ENCODE results near the gene TCEANC2.
A peak's percentile ranks its signal among the peaks of the same experiment; 100 is the strongest.
"Not testable (repeated sequence)": the region's sequence is repeated elsewhere in the genome, so short reads cannot be mapped to it uniquely, and the experiment has no call there.

The TCEANC2 gene

GRCh38 chr1:54052934-54053744, at the start of gene TCEANC2, which contains the start of gene TMEM59:
Gene TCEANC2, plus strand, starts transcription at chr1:54053608. Its CDS starts 815 bp downstream, at chr1:54054423.
Gene TMEM59, minus strand, starts transcription at chr1:54053204. Its CDS starts 16 bp downstream, at chr1:54053188.
- DNase-seq = peak; percentile 99

GRCh38 chr1:54003750-54004480, 49.5 kb upstream of the TCEANC2 start:
- not testable (repeated sequence) for DNase-seq

GRCh38 chr1:54004481-54005049, 48.8 kb upstream of the TCEANC2 start:
- no peak for DNase-seq

GRCh38 chr1:54006508-54006907, 46.9 kb upstream of the TCEANC2 start:
- no peak for DNase-seq

- no peak for DNase-seq
These were observed 45.8 kb upstream of the TCEANC2 start for GRCh38 chr1:54007613-54008012.

- DNase-seq = no peak
These were observed 44.5 kb upstream of the TCEANC2 start for GRCh38 chr1:54008876-54009275.

GRCh38 chr1:54009406-54009805, 44.0 kb upstream of the TCEANC2 start:
- no peak for DNase-seq

- no peak for DNase-seq
These were observed 42.8 kb upstream of the TCEANC2 start for GRCh38 chr1:54010415-54011117.

GRCh38 chr1:54011316-54012007, 41.9 kb upstream of the TCEANC2 start:
- no peak for DNase-seq

GRCh38 chr1:54012008-54012325, 41.4 kb upstream of the TCEANC2 start:
- DNase-seq = no peak

GRCh38 chr1:54012863-54013262, 40.5 kb upstream of the TCEANC2 start:
- DNase-seq = no peak

GRCh38 chr1:54013393-54014008, 39.9 kb upstream of the TCEANC2 start:
- no peak for DNase-seq

- DNase-seq = no peak
These were observed 39.3 kb upstream of the TCEANC2 start for GRCh38 chr1:54014009-54014629.

GRCh38 chr1:54016343-54017282, 36.8 kb upstream of the TCEANC2 start:
- DNase-seq = no peak

GRCh38 chr1:54017979-54018378, 35.4 kb upstream of the TCEANC2 start, which contains the start of gene LDLRAD1:
Gene LDLRAD1, minus strand, starts transcription at chr1:54018186. Its CDS starts 74 bp downstream, at chr1:54018112.
- DNase-seq = no peak

- no peak for DNase-seq
These were observed 34.8 kb upstream of the TCEANC2 start for GRCh38 chr1:54018635-54019034.

GRCh38 chr1:54019562-54020176, 33.7 kb upstream of the TCEANC2 start:
- DNase-seq = not testable (repeated sequence)

GRCh38 chr1:54024358-54024757, 29.1 kb upstream of the TCEANC2 start:
- no peak for DNase-seq

- DNase-seq = not testable (repeated sequence)
These were observed 28.6 kb upstream of the TCEANC2 start for GRCh38 chr1:54024811-54025210.

- DNase-seq = peak; percentile 4
These were observed 25.6 kb upstream of the TCEANC2 start for GRCh38 chr1:54027848-54028247.

Data from eye (tissue), 1 donor.